ENCODE measurements around the gene AKR1C1.

DNA sequence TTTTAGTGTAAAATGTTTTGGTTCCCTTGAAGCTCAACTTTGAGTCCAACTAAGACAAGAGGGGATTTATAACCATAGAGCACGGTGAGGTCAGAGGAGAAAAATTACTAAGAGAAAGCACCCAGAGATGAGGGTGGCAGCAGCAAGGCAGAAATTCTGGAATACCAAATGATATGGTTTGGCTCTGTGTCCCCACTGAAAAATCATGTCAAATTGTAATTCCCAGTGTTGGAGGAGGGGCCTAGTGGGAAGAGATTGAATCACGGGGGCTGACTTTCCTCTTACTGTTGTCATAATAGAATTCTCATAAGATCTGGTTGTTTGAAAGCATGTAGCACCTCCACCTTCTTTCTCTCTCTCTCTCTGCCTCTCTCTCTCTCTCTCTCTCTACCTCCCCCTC lies 19.4 kb upstream of the AKR1C1 start:
- TF ChIP-seq, protein P1, sequence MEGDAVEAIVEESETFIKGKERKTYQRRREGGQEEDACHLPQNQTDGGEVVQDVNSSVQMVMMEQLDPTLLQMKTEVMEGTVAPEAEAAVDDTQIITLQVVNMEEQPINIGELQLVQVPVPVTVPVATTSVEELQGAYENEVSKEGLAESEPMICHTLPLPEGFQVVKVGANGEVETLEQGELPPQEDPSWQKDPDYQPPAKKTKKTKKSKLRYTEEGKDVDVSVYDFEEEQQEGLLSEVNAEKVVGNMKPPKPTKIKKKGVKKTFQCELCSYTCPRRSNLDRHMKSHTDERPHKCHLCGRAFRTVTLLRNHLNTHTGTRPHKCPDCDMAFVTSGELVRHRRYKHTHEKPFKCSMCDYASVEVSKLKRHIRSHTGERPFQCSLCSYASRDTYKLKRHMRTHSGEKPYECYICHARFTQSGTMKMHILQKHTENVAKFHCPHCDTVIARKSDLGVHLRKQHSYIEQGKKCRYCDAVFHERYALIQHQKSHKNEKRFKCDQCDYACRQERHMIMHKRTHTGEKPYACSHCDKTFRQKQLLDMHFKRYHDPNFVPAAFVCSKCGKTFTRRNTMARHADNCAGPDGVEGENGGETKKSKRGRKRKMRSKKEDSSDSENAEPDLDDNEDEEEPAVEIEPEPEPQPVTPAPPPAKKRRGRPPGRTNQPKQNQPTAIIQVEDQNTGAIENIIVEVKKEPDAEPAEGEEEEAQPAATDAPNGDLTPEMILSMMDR (IDR thresholded peaks at IDR 0.05; ENCODE audit: insufficient read depth, low read depth, low read length), result no peak
- no peak for TF ChIP-seq EZH2 (IDR thresholded peaks at IDR 0.05; ENCODE audit: insufficient read depth, low read length)

Measured in astrocyte (in vitro differentiated cells and primary cell).